Lower leg skin (tissue), 3 donors: Measurements from ENCODE around the gene CENPU.

ENCODE experiments used
- CTCF ChIP-seq, 3 donors: fragments of 450-650 bp; IDR thresholded peaks; one replicate each; pipeline ENCODE4 v1.5.1; 2016; ENCODE audit warnings: antibody characterized with exemption in 3 of 3, mild to moderate bottlenecking in 3 of 3, moderate library complexity in 2 of 3
- POLR2A ChIP-seq, 2 donors: fragments of 450-650 bp; IDR thresholded peaks; one replicate each; pipeline ENCODE4 v1.6.1; 2016 to 2017; ENCODE audit warnings: antibody characterized with exemption in 2 of 2, mild to moderate bottlenecking in 1 of 2, moderate library complexity in 1 of 2

- no peak for TF ChIP-seq POLR2A (IDR thresholded peaks at IDR 0.05)
- TF ChIP-seq CTCF (IDR thresholded peaks at IDR 0.05): no peak
Observed at GRCh38 chr4:184722798-184723197, 11.1 kb downstream of the CENPU start.
